BLaER1 (cell line): ENCODE data around the gene EEF1G.

ENCODE experiments used
- H3K27ac ChIP-seq: shearing (Covaris generic); formaldehyde crosslinking; 2 replicates; pipeline ENCODE4 v1.8.1; 2022
- H3K27me3 ChIP-seq: shearing (Covaris generic); formaldehyde crosslinking; 2 replicates; pipeline ENCODE4 v1.8.1; 2022
- H3K36me3 ChIP-seq: shearing (Covaris generic); formaldehyde crosslinking; 2 replicates; pipeline ENCODE4 v1.8.1; 2022
- H3K4me1 ChIP-seq: shearing (Covaris generic); formaldehyde crosslinking; 2 replicates; pipeline ENCODE4 v1.8.1; 2022
- H3K4me2 ChIP-seq: shearing (Covaris generic); formaldehyde crosslinking; 2 replicates; pipeline ENCODE4 v1.8.1; 2022
- H3K4me3 ChIP-seq: shearing (Covaris generic); formaldehyde crosslinking; 2 replicates; pipeline ENCODE4 v1.8.1; 2022
- H3K9ac ChIP-seq: shearing (Covaris generic); formaldehyde crosslinking; 2 replicates; pipeline ENCODE4 v1.8.1; 2022
- H3K9me3 ChIP-seq: shearing (Covaris generic); formaldehyde crosslinking; 2 replicates; pipeline ENCODE4 v1.8.1; 2022
- H4K20me1 ChIP-seq: shearing (Covaris generic); formaldehyde crosslinking; 2 replicates; pipeline ENCODE4 v1.8.1; 2022
- Cebpa-rat ChIP-seq: shearing (Covaris generic); IDR thresholded peaks from 2 replicates; pipeline ENCODE4 v1.8.1; 2022

EEF1G gene

DNA sequence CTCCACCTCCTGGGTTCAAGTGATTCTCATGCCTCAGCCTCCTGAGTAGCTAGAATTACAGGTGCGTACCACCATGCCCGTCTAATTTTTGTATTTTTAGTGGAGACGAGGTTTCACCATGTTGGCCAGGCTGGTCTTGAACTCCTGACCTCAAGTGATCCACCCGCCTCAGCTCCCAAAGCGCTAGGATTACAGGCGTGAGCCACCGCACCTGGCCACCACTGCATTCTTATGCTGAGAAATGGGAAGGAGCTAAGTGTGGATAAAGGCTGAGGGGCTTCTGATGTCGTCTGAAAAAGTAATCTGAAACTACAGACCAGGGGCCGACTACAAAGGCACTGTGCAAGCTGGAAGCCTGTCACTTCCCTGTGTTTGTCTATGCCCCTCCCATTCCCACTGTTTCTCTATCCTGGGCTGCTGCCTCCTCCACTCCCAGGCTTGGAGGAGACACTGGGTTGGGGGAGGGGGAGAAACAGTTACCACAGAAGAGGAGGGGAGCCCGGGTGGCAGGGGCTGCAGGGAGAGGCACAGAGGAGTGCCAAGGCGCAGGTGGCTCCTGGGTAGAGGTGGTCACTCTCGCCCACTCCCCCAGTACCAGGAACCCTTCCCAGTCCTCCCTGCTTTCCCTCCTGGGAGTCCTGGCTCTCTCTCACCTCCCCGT, 30.9 kb upstream of the EEF1G start:
- peaks cover 63% of the 10 kb centered on the region for H3K36me3 ChIP-seq
- no peak overlapping the region for H3K27ac ChIP-seq
- 0 out of 2 replicates have a peak overlapping the region, but pooled peaks have one; percentile 48 for H3K9ac ChIP-seq
- peak overlapping the region; percentile 93 for H3K4me2 ChIP-seq
- peaks cover 66% of the 10 kb centered on the region for H3K4me1 ChIP-seq
- no peaks in the 10 kb centered on the region for H3K9me3 ChIP-seq
- no peak for TF ChIP-seq Cebpa-rat
- no peaks in the 10 kb centered on the region for H3K27me3 ChIP-seq
- H3K4me3 ChIP-seq, result no peak overlapping the region
- H4K20me1 ChIP-seq, result peaks cover 12% of the 10 kb centered on the region; the same call in 1 of the 2 replicates

DNA sequence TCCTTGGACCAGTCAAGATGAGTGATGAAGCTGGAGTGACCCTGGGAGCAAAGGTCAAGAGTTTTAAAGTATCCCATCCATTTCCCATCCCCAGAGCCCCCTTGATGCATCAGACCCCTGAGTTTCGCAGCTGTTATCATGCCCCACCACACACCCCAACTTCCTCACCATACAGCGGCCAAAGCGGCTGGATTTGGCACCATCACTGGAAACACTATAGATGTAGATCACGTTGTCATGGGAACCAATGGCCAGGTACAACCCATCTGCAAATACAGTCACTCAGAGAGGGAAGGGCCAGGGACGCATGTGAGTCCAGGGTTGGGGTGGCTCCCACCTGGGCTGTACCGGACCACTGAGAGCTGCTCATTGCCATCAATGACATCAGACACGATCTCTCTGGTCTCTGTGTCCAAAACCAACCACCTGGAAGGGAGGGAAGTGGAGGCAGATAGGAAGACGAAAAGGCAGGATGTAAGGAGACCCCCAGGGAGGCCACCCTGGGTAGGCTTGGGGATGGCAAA, 30.1 kb upstream of the EEF1G start:
- H3K4me3 ChIP-seq, result no peak overlapping the region
- peak overlapping the region; percentile 93; the same call in 1 of the 2 replicates for H3K4me2 ChIP-seq
- H3K27me3 ChIP-seq, result no peaks in the 10 kb centered on the region
- no peak for TF ChIP-seq Cebpa-rat
- H4K20me1 ChIP-seq, result peaks cover 13% of the 10 kb centered on the region
- H3K36me3 ChIP-seq, result peaks cover 56% of the 10 kb centered on the region
- no peak overlapping the region for H3K27ac ChIP-seq
- peaks cover 61% of the 10 kb centered on the region for H3K4me1 ChIP-seq
- no peak overlapping the region for H3K9ac ChIP-seq
- H3K9me3 ChIP-seq, result no peaks in the 10 kb centered on the region

DNA sequence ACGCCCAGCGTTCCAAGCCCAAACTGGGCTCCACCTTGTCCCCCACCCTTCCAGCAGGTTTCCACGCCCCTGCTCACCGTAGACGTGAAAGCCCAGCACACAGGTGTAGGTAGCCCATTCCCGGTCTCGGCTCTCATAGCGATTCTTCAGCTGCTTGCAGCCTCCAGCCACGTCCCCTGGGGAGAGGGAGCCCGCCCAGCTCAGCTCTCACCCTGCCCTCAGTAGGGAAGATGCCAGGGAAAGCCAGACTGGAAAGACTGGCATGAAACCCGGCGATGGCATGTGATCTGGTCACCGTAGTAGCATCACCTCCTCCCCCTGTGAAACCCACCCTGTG, 29.3 kb upstream of the EEF1G start:
- peak overlapping the region; percentile 100; the same call in 1 of the 2 replicates for H3K9ac ChIP-seq
- H3K4me1 ChIP-seq, result peaks cover 61% of the 10 kb centered on the region
- peak overlapping the region; percentile 91 for H3K4me3 ChIP-seq
- peaks cover 52% of the 10 kb centered on the region for H3K36me3 ChIP-seq
- TF ChIP-seq Cebpa-rat, result no peak
- no peaks in the 10 kb centered on the region for H3K27me3 ChIP-seq
- peak overlapping the region; percentile 93 for H3K4me2 ChIP-seq
- H3K9me3 ChIP-seq, result no peaks in the 10 kb centered on the region
- H4K20me1 ChIP-seq, result peaks cover 21% of the 10 kb centered on the region
- H3K27ac ChIP-seq, result peak overlapping the region; percentile 100

DNA sequence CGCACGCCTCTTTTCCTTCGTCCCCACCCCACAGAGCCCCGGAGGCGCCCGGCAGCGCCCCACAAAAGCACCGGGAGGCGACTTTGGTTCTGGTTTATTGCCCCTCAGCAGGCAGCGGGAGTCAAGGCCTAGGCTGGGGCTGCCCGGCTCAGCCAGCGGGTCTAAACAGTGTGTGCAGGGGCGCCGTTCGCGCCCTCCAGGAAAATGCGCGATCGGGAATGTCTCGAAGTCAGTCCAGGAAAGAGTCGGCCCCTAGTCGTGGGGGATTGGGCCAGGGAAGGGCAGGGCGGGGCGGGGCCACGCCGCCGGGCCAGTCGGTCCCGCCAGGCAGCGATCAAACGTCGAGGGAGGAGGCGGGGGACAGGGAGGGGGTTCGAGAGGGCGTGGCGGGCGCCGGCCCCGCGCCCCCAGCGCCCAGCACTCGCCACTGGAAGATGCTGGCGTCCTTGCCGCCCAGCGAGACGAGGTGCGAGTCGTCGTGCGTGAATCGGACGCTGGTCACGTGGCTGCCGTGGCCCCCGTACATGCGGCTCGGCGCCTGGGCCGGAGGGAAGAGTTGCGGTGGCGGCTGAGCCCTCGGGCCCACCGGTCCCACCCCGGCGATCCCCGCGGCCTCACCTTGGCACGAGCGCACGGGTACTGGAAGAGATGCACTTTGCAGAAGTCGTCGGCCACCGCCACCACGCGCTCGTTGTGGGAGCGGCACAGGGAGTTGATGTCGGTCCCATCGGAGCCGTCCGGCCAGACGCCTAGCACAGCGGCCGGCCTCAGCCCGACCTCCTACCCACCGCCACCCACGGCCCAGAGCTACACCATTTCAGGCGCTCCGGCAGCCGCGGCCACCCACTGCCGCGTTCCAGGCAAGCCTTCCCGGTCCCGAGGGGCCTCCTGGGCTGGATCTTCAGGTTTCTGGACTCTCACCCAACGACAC, 28.7 kb upstream of the EEF1G start:
- peak overlapping the region; percentile 91 for H3K4me3 ChIP-seq
- no peaks in the 10 kb centered on the region for H3K27me3 ChIP-seq
- TF ChIP-seq Cebpa-rat, result no peak
- no peaks in the 10 kb centered on the region for H3K9me3 ChIP-seq
- H3K4me2 ChIP-seq, result peak overlapping the region; percentile 93
- H3K4me1 ChIP-seq, result peaks cover 61% of the 10 kb centered on the region
- peaks cover 54% of the 10 kb centered on the region for H3K36me3 ChIP-seq
- peaks cover 27% of the 10 kb centered on the region for H4K20me1 ChIP-seq
- H3K27ac ChIP-seq, result peak overlapping the region; percentile 100
- H3K9ac ChIP-seq, result peak overlapping the region; percentile 100

DNA sequence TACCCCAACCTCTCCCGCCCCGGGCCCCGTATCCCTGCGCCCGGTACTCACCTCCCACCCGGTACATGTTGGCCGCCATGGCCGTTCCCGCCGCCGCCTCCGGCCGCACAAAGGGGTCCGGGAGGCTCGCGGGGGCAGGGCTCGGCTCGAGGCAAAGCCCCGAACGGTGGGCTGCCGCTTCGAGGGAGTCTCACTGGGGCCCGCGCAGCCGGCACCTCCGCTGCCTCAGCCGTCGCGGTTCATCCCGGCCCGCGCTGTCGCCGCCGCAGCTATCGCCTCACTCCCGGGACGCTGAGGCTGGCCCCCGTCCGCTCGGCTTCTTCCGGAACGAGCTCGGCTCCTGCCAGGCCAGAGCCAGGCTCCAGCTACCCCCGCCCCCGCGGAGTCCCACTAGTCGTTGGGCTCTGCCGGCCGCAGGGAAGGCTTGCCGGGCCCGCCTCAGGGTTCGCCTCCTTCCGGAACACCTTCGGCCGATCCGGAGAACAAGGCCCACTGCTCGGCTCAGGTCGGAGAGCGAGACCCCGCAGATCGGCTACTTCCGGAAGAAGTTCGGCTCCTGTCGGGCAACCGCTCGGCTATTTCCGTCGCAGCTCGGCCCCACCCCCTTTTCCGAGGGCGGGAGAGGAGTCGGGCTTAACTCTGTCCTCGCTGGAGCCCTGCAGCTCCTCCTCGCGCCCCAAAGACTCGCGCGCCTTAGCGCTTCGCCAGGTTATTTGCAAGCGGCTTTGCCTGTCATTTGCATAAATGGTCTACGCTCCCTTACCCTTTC, 27.9 kb upstream of the EEF1G start, which contains the start of gene MTA2:
MTA2 (minus strand) TSS at position 494 of the 769 bp plus-strand sequence; CDS start at position 79, 415 bp downstream.
- Histone ChIP-seq H3K36me3 (peaks cover 54% of the 10 kb centered on the region), H3K27me3 (no peaks in the 10 kb centered on the region)
- no peak for TF ChIP-seq Cebpa-rat

DNA sequence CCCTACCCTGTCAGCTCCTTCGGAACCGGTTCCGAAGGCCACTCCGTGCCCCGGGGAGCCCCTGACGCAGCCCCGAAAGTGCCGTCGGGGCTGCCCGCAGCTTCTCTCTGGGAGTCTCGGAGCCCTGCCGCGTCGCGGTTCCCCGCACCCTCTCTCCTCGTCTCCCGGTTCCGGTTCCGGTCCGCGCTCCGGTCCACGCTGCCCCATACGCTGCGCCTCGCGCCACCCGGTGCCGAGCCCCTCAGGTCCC, 27.4 kb upstream of the EEF1G start:
- H3K4me2 ChIP-seq, result peak overlapping the region; percentile 100
- peak overlapping the region; percentile 91 for H3K4me3 ChIP-seq
- H3K36me3 ChIP-seq, result peaks cover 54% of the 10 kb centered on the region
- H4K20me1 ChIP-seq, result peaks cover 34% of the 10 kb centered on the region
- no peaks in the 10 kb centered on the region for H3K27me3 ChIP-seq
- no peak for TF ChIP-seq Cebpa-rat
- no peaks in the 10 kb centered on the region for H3K9me3 ChIP-seq
- H3K9ac ChIP-seq, result peak overlapping the region; percentile 100
- peak overlapping the region; percentile 100 for H3K27ac ChIP-seq
- H3K4me1 ChIP-seq, result peaks cover 60% of the 10 kb centered on the region

More for the DNA sequence above, 27.9 kb upstream of the EEF1G start, which contains the start of gene MTA2:
- H3K4me3 ChIP-seq, result peak within 1 kb of the TSS; percentile 91
- H4K20me1 ChIP-seq, result peaks cover 29% of the 10 kb centered on the region
- peak within 1 kb of the TSS; percentile 100 for H3K4me2 ChIP-seq
- no peaks in the 10 kb centered on the region for H3K9me3 ChIP-seq
- H3K9ac ChIP-seq, result peak within 1 kb of the TSS; percentile 100
- peaks cover 60% of the 10 kb centered on the region for H3K4me1 ChIP-seq
- H3K27ac ChIP-seq, result peak within 1 kb of the TSS; percentile 100

DNA sequence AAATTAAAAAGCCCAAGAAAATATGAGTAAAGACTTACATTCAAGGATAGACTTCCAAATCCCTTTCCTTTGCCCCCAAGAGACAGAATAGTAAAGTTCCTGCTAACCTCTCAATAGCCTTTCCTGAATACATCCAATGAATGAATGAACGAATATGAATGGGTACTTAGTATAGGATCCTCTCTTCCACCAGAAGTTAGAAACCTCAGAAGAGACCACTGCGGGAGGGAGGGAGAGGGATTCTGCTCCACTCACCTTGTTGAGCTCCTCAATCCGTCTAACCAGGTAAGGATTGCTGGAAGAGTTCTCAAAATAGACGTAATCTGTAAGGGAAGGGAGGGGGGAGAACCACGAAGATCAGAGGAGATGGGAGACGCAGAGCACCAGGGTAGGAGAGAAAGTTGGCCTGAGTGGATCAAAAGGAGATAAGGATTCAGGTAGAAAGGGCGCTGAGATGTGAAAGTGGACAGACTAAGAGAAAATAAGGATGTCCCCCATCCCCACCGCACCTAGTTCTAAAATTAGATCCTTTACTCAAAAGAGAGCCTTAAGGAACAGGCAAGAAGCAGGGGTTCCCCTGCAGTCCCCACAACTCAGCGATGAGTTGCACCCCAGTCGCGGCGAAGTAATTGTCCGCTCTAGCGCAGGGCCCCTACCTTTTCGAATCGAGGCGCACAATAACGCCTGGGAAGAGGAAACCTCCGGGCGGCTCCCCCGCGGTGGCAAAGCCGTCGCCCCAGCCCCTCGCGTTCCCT, 26.9 kb upstream of the EEF1G start:
- Histone ChIP-seq H3K4me1 (peaks cover 59% of the 10 kb centered on the region), H3K4me3 (peak overlapping the region; percentile 91), H4K20me1 (peaks cover 39% of the 10 kb centered on the region), H3K27ac (peak overlapping the region; percentile 100), H3K9me3 (no peaks in the 10 kb centered on the region), H3K4me2 (peak overlapping the region; percentile 100), H3K9ac (peak overlapping the region; percentile 100), H3K36me3 (peaks cover 54% of the 10 kb centered on the region), H3K27me3 (no peaks in the 10 kb centered on the region)
- TF ChIP-seq Cebpa-rat, result no peak

DNA sequence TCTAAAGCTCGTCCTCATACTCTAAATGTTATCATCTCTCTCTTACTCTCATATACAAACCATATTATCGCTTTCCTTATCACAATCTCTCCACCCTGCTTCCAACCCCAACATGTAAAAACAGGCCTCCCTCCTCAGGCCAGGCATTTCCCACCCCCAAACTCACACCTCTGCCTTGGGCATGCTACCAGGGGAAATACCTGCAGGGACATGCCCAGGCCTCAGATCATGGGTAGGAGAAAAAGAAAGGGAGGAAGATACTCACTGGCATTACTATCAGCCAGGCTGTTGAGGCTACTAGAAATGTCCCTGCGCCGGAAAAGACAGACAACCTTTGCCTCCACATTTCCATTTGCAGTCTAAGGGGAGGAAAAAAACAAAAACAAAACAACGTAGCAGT, 26.2 kb upstream of the EEF1G start:
- no peak for TF ChIP-seq Cebpa-rat
- Histone ChIP-seq H3K27ac (peak overlapping the region; percentile 100), H3K36me3 (peaks cover 54% of the 10 kb centered on the region), H3K4me1 (peaks cover 52% of the 10 kb centered on the region), H3K9ac (peak overlapping the region; percentile 100), H3K9me3 (no peaks in the 10 kb centered on the region), H4K20me1 (peaks cover 39% of the 10 kb centered on the region), H3K4me3 (peak overlapping the region; percentile 91), H3K4me2 (peak overlapping the region; percentile 100), H3K27me3 (no peaks in the 10 kb centered on the region)
